ENCODE data around the gene SPATA18.
"Not testable (repeated sequence)": the region's sequence is repeated elsewhere in the genome, so short reads cannot be mapped to it uniquely, and the experiment has no call there.

SPATA18 gene

GRCh38 chr4:52052475-52052780, 1.3 kb downstream of the SPATA18 start:
- DNase-seq: no peak

- no peak for DNase-seq
These were observed 3.1 kb downstream of the SPATA18 start for GRCh38 chr4:52054254-52054653.

- DNase-seq: no peak
These were observed 6.1 kb downstream of the SPATA18 start for GRCh38 chr4:52057196-52057595.

GRCh38 chr4:52058275-52058674, 7.2 kb downstream of the SPATA18 start:
- DNase-seq: no peak

GRCh38 chr4:52059372-52059771, 8.3 kb downstream of the SPATA18 start:
- no peak for DNase-seq

GRCh38 chr4:52069571-52069970, 18.5 kb downstream of the SPATA18 start:
- DNase-seq: no peak

GRCh38 chr4:52071791-52072546, 20.9 kb downstream of the SPATA18 start:
- no peak for DNase-seq

GRCh38 chr4:52076731-52077130, 25.6 kb downstream of the SPATA18 start:
- DNase-seq: no peak

GRCh38 chr4:52079659-52080058, 28.6 kb downstream of the SPATA18 start:
- no peak for DNase-seq

GRCh38 chr4:52081216-52081615, 30.1 kb downstream of the SPATA18 start:
- no peak for DNase-seq

GRCh38 chr4:52086425-52086824, 35.3 kb downstream of the SPATA18 start:
- not testable (repeated sequence) for DNase-seq

GRCh38 chr4:52091801-52092200, 40.7 kb downstream of the SPATA18 start:
- no peak for DNase-seq

GRCh38 chr4:52093466-52093865, 42.4 kb downstream of the SPATA18 start:
- DNase-seq: no peak

GRCh38 chr4:52094376-52095145, 43.5 kb downstream of the SPATA18 start:
- DNase-seq: no peak

GRCh38 chr4:52095374-52095773, 44.3 kb downstream of the SPATA18 start:
- DNase-seq: no peak

GRCh38 chr4:52096048-52096447, 44.9 kb downstream of the SPATA18 start:
- DNase-seq: no peak

- no peak for DNase-seq
These were observed 47.5 kb downstream of the SPATA18 start for GRCh38 chr4:52098618-52099017.

GRCh38 chr4:52099860-52100461, 48.9 kb downstream of the SPATA18 start:
- DNase-seq: no peak

GRCh38 chr4:52102587-52102986, 51.5 kb downstream of the SPATA18 start:
- no peak for DNase-seq

GRCh38 chr4:52103319-52103718, 52.2 kb downstream of the SPATA18 start:
- DNase-seq: no peak

GRCh38 chr4:52105276-52105675, 54.2 kb downstream of the SPATA18 start:
- DNase-seq: no peak

- no peak for DNase-seq
These were observed 55.1 kb downstream of the SPATA18 start for GRCh38 chr4:52106191-52106590.

- DNase-seq: no peak
These were observed 55.6 kb downstream of the SPATA18 start for GRCh38 chr4:52106660-52107059.

GRCh38 chr4:52107336-52107735, 56.2 kb downstream of the SPATA18 start:
- DNase-seq: no peak
